GM19240 (cell line): ENCODE data around the gene ARHGAP24.
"Not testable (repeated sequence)": the region's sequence is repeated elsewhere in the genome, so short reads cannot be mapped to it uniquely, and the experiment has no call there.

ENCODE experiments used
- DNase-seq: peaks from one replicate; pipeline ENCODE4 v3.0.0; 2011; ENCODE audit warnings: low spot score; ENCODE audit not compliant: insufficient read length

The ARHGAP24 gene

DNA sequence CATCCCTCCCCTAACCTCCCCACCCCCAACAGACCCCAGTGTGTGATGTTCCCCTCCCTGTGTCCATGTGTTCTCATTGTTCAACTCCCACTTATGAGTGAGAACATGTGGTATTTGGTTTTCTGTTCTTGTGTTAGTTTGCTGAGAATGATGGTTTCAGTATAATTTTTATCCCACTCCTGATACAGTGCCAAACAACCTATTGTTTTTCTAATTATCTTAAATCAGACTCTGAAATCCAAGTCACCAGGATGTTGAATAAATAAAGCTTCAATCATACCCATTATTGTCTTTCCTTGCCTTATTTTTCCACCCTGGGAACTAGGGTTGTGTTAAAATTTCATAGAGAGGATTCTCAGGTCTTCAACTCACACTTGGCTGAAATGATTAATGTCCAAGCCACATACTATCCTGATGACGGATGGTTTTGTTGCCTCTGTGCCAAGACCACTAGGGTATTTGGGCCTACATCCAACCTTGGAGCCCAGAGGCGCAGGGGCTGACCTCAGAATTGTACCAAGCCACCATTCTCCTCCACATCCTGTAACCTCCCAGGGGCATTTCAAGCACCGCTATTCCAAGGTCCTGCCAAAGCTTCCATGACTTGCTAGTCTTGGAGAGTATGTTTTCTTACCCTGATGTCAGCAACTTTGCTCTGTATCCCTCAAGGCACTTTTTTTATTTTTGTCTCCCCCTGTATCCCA, 332.4 kb downstream of the ARHGAP24 start:
- DNase-seq, result no peak

DNA sequence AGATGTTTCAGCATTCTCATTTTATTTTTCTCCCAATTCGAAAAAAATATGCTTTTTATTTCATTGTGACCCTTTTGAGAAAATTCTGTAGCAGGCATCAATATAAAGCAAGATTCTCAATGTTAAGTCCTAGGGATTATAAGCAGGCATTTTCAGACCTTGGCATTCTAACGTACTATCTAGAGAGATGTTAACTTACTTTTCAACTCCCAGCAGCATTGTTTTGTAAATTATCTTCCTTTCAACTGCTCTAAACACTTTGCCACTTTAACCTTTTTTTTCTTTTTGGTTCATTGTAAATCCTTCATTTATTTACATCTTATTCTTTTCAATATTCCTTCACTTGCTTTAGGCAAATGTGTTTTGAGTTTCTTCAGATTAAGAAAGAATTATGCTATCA, 333.2 kb downstream of the ARHGAP24 start:
- DNase-seq, result no peak

DNA sequence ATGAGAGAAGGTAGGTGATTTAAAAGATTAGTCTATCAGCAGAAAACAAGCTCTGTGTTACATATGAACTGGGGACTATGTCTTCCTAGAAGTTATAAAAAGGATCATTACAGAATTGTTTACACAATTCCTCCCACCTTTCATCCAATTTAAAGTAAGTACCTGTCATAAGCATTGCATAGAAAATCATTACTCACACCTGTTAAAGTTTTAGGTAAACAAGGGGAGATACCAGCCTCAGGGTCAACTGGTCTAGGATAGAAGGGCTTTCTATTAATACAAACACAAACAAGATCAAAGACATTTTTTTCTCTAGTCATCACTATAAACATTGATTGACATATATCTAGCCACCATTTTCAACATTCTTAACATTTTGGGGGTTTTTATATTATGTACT, 333.9 kb downstream of the ARHGAP24 start:
- no peak for DNase-seq

DNA sequence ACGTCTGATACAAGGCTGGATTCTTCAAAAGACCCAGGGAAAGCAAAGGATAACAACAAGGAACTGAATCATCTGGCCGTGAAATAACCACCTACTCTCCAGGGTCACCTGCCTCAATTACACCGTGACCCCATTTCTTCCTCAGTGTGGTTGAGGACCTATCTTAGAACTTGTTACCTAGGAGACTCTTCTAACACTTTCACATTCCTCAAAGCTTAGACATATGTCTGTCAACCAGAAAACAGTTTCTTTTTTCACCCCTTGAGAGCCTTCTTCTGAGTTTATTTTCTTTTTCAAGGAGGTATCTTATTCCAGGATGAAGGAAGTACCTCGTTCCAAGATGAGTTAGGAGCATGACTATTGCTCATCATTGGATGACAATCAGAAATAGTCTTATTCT, 337.8 kb downstream of the ARHGAP24 start:
- DNase-seq, result no peak

DNA sequence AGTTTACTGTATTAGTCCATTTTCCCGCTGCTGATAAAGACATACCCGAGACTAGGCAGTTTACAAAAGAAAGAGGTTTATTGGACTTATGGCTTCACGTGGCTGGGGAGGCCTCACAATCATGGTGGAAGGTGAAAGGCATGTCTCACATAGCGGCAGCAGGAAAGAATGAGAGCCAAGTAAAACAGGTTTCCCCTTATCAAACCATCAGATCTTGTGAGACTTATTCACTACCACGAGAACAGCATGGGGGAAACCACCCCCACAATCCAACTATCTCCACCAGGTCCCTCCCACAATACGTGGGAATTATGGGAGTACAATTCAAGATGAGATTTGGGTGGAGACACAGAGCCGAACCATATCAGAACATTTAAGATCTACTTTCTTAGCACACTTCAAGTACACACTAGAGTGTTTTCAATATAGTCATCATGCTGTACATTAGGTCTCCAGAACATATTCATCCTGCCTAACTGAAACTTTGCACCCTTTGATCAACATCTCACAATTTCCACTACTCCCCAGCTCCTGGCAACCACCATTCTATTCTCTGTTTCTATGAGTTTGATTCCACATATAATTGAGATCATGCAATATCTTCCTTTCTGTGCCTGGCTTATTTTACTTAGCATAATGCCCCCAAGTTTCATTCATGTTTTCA, 341.0 kb downstream of the ARHGAP24 start:
- DNase-seq, result no peak

DNA sequence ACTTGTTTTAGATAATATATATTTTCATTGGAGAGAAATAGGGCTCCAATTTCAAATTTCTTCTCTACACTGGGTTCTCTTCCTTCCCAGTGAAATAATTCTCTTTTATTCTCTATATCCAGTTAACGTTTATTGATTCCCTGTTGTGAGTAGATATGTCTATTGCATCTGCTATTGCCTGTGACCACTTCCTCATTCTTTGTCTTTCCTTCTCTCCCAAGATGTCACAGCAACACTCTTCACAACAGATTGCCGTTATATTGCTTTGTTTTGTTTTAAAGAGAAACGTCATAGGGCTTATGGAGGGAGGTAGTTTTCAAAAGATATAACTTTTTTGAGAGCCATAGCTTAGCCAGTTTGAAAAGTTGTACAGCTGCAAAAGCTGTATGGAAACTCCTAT, 343.8 kb downstream of the ARHGAP24 start:
- no peak for DNase-seq

DNA sequence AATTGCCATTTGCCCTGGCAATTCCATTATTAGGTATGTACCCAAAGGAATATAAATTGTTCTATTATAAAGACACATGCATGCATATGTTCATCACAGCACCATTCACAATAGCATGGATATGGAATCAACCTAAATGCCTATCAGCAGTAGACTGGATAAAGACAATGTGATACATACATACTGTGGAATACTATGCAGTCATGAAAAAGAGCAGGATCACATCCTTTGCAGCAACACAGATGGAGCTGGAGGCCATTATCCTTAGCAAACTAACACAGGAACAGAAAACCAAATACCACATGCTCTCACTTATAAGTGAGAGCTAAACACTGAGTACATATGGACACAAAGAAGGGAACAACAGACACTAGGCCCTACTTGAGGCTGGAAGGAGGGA, 345.2 kb downstream of the ARHGAP24 start:
- not testable (repeated sequence) for DNase-seq

DNA sequence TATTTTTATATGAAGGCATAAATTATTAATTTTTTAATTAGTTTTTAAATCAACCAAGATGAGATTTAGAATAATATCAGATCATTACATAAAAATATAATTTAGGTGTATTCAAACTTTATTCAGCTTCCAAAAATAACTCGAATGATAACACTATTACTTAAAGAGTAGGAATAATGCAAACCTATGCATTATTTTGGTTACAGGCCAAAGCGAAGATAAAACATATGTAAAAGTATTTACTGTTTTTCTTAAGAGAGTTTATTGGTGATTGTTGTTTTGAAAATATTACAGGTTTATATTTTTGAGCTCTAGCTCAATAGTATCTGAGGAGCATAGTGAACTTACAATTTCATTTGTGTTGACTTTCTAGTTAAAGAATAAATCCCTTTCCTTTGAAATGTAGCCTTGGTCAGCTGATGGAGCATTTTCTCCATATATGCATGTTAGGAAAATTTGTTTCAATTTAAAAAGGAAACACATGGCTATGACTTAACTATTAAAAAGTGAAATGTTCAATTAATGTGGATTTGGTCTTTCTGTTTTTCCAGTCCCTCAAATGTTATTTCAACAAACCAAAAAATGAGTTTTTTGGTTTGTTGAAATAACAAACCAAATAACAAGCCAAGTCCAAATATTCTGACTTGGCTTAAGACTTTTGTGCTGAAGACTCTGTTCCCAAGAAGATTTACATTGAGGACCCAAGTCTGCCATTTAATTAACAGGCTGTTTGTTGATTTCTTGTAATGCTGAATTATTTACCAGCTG, 346.9 kb downstream of the ARHGAP24 start:
- no peak for DNase-seq

DNA sequence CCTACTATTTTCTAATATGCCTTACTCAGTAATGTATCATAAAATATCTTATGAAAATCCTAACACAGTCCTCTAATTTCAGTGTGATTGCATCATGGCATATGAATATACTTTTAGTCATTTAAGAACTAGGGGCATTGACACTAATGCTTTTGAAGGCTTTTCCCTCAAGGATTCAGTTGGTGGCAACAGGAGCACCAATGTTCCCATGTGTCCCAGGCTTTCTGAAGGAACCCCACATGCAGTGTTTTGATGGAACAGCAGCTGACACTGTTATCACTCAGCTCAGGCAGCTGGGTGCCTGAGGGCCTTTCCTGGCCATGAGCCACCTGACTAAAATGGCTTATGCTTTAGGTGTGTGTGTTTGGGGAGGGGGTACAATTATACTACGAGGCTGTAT, 348.3 kb downstream of the ARHGAP24 start:
- no peak for DNase-seq

DNA sequence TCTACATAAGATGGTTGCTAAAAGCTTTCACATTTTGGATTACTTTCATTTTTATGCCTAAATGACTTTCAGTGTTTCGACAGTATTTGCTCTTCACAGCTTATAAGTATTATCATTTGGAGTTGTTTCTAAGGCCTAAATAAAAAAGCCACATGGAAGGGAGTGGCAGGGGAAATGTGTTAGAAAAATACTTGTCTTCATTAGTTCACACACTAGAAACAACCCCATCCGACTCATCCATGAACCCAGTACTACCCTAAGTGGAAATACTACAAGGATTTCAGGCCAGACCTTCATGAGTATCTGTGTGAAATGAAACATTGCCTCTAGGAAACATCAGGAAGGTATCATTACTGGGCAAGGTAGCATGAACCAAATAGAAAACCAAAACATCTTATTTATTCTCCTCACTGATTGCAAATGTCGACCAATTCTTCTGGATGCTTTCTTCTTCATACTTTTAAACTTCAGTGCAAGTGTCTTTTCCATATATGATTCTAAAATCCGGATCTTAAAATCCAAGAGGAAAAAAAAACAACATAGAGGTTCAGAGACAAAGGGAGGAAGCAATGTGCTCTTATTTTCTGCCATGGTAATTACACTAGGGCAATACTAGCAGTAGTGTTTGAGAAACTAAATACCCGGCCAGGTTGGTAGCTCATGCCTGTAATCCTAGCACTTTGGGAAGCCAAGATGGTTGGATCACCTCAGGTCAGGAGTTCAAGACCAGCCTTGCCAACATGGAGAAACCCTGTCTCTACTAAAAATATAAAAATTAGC, 349.4 kb downstream of the ARHGAP24 start:
- DNase-seq, result no peak

DNA sequence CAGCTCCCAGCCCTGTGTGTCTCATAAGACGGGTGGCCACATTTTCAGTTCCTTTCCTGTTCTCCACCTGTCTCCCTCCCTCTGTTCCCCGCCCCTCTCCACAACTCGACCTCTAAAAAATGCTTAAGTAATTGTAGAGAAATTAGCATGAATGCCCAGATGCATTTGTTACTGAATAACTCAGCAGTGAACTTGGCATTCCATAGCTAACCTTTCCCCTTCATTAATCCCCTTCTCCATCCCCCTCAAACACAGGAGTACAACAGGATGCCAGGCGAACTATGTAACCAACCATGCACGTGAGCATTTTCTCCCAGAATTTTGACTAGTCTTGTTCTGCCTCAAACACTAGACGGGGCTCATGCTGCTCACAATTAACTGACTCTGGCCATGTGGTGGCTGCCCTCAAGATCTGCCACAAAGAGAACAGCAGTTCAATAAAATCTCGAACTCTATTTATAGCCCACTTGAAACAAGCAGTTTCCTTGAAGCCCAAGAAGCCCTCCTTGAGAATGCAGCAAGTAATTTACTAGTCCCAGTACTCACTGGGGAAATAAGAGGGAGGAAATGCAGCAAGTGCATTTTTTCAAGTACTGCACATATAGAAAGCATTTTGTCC, 351.2 kb downstream of the ARHGAP24 start:
- no peak for DNase-seq

DNA sequence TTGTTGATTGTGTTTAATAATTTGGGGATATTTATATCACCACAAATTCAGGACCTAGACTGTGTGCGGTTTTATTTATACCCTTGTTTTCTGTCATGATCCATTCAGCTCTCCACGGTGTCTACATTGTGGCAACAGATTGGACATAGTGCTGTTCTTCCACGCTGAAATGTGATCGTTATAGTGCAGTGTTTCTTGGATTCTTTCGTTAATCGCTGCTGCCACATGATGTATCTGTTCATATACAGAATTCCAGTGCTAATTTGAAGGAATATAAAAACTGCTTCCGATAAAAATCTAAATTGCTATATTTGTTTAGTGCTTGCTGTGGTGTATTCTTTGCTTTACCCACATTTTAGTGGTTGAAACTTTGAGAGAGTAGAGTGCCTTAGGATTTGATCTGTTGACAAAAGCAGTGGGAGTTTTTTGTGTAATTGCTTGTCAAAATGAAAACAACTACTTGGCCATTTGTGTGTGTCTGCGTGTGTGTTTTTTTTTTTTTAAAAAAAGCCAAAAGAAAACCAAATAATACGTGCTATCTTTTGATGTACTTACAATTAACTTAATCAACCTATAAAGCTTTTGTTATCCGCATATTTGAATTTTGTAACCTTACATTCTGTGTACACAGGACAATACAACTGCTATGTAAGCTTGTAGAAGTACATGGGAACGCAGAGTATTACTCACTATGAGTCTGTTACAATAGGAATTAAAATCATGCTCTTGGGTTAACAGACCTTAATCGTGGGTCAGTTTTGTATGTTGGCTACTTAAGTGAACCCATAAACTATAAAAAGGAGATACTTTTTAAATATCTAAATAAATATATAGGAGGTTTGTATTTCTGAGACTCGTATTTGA, 353.3 kb downstream of the ARHGAP24 start:
- no peak for DNase-seq

DNA sequence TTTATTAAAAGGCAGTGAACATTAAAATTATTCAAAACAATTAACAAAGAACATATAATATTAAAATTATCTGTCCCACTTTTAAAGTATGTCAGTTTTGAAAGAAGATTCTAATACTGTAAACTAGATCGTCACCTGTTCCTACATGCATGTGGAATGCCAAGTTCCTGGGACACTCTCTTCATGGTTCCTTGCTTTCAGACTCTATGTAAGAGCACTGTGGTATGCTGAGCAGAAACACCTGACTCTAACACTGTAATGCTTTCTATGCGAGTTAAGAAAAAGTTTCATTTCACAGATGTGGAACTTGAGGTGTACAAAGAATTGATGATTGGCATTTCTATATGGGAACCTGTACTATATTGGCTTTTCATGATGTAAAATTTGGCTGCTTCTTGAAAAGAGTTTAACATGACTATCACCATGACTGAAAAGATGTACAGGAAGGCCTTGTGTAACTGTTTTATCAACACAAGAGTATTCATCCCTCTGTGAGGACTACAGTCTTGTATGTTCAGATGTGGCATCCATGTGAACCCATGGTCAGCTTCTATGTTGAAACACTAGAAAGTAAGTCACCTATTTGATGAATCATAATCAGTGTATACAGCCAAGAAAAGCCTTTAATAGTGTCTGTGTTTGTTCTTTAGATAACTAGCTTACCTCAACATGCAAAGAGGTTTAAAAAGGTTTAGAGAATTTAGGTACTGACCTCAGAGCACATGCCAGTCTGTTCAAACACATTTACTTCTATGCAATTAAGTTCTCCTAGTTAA, 354.5 kb downstream of the ARHGAP24 start:
- DNase-seq, result no peak

DNA sequence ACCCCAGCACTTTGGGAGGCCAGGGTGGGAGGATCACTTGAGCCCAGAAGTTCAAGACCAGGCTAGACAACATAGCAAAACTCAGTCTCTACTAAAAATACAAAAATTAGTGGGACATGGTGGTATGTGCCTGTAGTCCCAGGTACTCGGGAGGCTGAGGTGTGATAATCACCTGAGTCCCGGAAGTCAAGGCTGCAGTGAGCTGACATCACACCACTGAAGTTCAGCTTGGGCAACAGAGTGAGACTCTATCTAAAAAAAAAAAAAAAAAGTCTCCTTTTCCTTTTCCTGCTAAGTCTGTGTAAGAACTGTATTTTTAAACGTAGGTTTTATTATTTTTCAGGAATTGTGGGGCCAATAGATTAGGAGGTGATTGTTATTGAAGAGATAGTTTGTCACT, 356.7 kb downstream of the ARHGAP24 start:
- DNase-seq, result no peak

DNA sequence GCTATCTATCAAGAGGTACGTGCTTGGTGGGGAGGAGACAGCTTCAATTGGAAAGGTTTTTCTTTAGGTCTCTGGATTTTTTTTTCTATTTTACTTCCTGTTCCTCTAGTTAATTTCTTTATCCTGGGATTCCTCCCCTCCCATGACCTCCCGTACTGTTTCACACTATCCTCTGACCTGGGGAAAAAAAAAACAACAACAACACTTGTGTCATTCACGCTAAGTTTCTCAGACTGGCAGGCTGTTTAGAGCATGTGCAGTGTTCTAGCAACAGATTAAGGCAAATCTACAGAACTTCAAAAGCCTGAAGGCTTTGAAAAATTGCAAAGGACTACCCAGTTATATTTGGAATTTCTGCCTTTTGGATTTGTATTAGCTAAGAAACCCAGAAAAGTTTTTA, 358.4 kb downstream of the ARHGAP24 start:
- DNase-seq, result no peak

DNA sequence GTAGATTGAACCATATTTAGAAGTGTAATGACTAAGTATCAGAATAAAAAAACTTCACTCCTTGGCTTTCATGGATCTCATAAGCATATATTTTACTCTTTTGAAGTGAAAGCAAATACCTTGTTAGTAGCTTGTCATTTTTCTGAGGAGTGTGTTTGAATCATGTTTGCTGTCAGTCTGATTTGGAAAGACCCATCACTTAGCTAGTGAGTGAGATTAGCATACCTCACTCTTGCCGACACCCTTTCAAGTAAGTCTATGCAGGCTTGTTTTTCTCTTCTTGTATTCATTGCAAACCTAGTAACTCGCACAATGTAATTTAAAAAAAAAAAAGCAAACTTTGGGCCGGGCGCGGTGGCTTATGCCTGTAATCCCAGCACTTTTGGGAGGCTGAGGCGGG, 360.0 kb downstream of the ARHGAP24 start:
- DNase-seq, result no peak

DNA sequence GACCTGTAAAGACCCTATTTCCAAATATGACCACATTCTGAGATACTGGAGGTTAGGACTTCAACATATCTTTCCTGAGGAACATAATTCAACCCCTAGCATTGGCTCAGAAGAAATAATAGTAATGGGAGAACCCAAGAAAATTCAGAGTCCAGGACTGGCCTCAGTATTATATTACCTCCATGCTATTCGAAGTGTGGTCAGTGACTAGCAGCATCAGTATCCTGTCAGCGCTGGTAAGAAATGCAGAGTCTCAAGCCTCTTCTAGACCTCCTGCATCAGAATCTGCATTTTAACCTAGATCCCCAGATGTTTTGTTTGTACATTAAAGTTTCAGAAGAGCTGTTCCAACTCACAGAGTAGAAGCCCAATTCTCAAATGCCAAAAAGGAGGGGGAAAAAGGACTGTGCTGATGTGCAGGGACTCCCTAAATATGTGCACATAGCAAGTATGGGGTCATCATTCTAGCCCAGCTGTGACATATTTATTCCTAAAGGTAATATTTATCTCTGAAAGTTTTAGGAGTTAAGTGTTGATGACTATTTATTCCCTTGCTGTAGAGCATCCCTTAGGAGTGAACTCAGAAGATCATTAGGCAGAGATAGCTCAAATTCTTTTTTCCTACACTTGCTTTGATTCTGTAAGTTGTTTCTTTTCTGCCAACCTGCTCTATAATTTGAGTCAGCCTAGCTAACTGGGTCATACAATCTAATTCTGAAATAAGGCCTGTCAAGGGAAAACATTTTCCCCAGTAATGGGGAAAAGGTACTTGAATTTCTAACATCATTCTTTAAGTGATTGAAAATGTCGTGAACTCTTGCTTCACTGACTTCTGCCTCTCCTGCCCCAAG, 361.9 kb downstream of the ARHGAP24 start:
- DNase-seq, result no peak

DNA sequence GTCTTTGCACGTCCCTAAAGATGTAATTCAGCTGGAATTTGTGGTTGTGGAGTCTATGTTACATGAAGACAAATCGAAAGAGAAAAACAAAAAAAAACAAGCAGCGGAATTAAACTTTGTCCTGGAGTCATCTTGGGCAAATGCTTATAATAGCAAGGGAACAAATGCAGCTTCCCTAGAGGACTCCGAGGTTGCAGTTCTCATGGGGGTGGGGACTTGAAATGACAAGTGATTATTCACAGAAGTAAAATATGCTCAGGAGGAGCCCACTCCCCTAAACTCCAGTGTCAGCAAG, 362.4 kb downstream of the ARHGAP24 start:
- DNase-seq, result no peak

DNA sequence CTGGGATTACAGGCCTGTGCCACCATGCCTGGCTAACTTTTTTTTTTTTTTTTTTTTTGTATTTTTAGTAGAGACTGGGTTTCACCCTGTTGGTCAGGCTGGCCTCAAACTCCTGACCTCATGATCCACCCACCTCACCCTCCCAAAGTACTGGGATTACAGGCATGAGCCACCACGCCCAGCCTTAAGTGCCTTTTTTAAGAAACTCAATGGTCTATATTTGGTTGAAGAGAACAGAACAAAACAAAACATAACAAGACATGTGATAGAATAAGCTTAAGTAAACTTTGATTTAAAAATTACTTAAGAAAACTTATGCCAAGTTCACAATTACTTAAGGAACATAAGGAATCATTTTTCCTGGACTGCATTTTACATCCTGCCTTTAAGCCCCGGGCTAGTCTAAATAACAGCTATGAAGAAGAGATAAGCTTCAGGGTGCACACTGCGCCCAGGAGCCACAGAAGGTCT, 365.1 kb downstream of the ARHGAP24 start:
- not testable (repeated sequence) for DNase-seq
